ENCODE data around the gene MCEMP1.

DNA sequence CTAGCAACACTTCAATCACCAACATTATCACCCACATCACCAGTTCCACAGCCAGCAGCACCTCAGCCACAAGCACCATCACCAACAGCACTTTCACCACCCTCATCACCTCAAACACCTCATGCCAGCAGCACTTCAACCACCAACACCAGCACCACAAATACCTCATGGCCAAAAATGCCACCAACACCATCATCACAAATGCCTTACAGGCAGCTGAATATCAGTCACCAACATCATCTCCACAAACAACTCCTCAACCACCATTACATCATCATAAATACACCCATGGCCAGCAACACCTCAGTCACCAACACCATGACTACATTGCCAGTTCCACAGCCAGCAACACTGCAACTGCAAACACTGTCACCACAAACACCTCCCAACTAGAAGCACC, 14.6 kb downstream of the MCEMP1 start:
- TF ChIP-seq EGR1 (IDR thresholded peaks at IDR 0.05) = no peak
- no peak for TF ChIP-seq TAF1 (IDR thresholded peaks at IDR 0.05; ENCODE audit: low read depth)
- TF ChIP-seq, protein P1, sequence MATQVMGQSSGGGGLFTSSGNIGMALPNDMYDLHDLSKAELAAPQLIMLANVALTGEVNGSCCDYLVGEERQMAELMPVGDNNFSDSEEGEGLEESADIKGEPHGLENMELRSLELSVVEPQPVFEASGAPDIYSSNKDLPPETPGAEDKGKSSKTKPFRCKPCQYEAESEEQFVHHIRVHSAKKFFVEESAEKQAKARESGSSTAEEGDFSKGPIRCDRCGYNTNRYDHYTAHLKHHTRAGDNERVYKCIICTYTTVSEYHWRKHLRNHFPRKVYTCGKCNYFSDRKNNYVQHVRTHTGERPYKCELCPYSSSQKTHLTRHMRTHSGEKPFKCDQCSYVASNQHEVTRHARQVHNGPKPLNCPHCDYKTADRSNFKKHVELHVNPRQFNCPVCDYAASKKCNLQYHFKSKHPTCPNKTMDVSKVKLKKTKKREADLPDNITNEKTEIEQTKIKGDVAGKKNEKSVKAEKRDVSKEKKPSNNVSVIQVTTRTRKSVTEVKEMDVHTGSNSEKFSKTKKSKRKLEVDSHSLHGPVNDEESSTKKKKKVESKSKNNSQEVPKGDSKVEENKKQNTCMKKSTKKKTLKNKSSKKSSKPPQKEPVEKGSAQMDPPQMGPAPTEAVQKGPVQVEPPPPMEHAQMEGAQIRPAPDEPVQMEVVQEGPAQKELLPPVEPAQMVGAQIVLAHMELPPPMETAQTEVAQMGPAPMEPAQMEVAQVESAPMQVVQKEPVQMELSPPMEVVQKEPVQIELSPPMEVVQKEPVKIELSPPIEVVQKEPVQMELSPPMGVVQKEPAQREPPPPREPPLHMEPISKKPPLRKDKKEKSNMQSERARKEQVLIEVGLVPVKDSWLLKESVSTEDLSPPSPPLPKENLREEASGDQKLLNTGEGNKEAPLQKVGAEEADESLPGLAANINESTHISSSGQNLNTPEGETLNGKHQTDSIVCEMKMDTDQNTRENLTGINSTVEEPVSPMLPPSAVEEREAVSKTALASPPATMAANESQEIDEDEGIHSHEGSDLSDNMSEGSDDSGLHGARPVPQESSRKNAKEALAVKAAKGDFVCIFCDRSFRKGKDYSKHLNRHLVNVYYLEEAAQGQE (IDR thresholded peaks at IDR 0.05; ENCODE audit: low read depth) = no peak
- TF ChIP-seq EP300 (IDR thresholded peaks at IDR 0.05; ENCODE audit: borderline replicate concordance) = no peak
- TF ChIP-seq YY1 (IDR thresholded peaks at IDR 0.05; ENCODE audit: low read depth) = no peak
- TF ChIP-seq RAD21 (IDR thresholded peaks at IDR 0.05; ENCODE audit: low read depth) = no peak
- TF ChIP-seq TCF12 (IDR thresholded peaks at IDR 0.05; ENCODE audit: low read depth) = no peak
- TF ChIP-seq CREB1 (IDR thresholded peaks at IDR 0.05; ENCODE audit: low read depth) = no peak
